HEK293 (cell line): Measurements from ENCODE around the gene TRIM36.

Experiments used
- PBX3 ChIP-seq: sonication (generic); formaldehyde crosslinking; IDR thresholded peaks from 2 replicates; pipeline ENCODE4 v1.8.1; 2022; ENCODE audit warnings: mild to moderate bottlenecking, moderate library complexity, missing genetic modification reagents
- ZNF366 ChIP-seq: fragments of 450-650 bp; formaldehyde crosslinking; conservative IDR thresholded peaks from 2 replicates; pipeline ENCODE4 v1.5.1; 2016; ENCODE audit warnings: missing biosample characterization, missing genetic modification characterization

The TRIM36 gene

GRCh38 chr5:115079924-115080623, 89.6 kb downstream of the TRIM36 start (continued):
- TF ChIP-seq ZNF366 (tag by site-specific recombination) (0 out of 2 replicates have a peak, but pooled peaks have one; percentile 33), PBX3 (no peak)
